Measurements from ENCODE around the gene POLL. TPM values are rescaled to one million over a fixed set of nuclear protein-coding genes. Genes with fewer than 3 reads are reported as not detected.
A peak's percentile ranks its signal among the peaks of the same experiment; 100 is the strongest.
"Not testable (repeated sequence)": the region's sequence is repeated elsewhere in the genome, so short reads cannot be mapped to it uniquely, and the experiment has no call there.

The POLL gene
- total RNA-seq = 8.2 and 9.3 TPM in 2 replicates

- no peak for TF ChIP-seq CTCF (IDR thresholded peaks at IDR 0.05; ENCODE audit: insufficient read depth, low read depth, low read length)
- peak; percentile 93 for DNase-seq (ENCODE audit: low read depth)
- peak within 1 kb of the TSS; percentile 89 for H3K4me3 ChIP-seq (ENCODE audit: low read depth, low read length)
These were observed at the start of gene POLL, which contains the start of gene DPCD for GRCh38 chr10:101587725-101588653. Gene POLL (minus strand): TSS chr10:101588257. CDS start chr10:101587360, 897 bp downstream. Gene DPCD (plus strand): TSS chr10:101588321. CDS start chr10:101588337, 16 bp downstream.

GRCh38 chr10:101633510-101633909, 45.5 kb upstream of the POLL start:
- DNase-seq (ENCODE audit: low read depth) = not testable (repeated sequence)

GRCh38 chr10:101631821-101632475, 43.9 kb upstream of the POLL start:
- no peak for TF ChIP-seq CTCF (IDR thresholded peaks at IDR 0.05; ENCODE audit: insufficient read depth, low read depth, low read length)
- peak; percentile 20 for DNase-seq (ENCODE audit: low read depth)
- H3K4me3 ChIP-seq (ENCODE audit: low read depth, low read length) = no peak overlapping the region

More at GRCh38 chr10:101633510-101633909, 45.5 kb upstream of the POLL start:
- H3K4me3 ChIP-seq (ENCODE audit: low read depth, low read length) = not testable (repeated sequence)

GRCh38 chr10:101630633-101630920, 42.5 kb upstream of the POLL start:
- no peak overlapping the region for H3K4me3 ChIP-seq (ENCODE audit: low read depth, low read length)
- TF ChIP-seq CTCF (IDR thresholded peaks at IDR 0.05; ENCODE audit: insufficient read depth, low read depth, low read length) = no peak
- DNase-seq (ENCODE audit: low read depth) = no peak

- no peak for TF ChIP-seq CTCF (IDR thresholded peaks at IDR 0.05; ENCODE audit: insufficient read depth, low read depth, low read length)
- DNase-seq (ENCODE audit: low read depth) = no peak
- H3K4me3 ChIP-seq (ENCODE audit: low read depth, low read length) = no peak overlapping the region
These were observed 42.0 kb upstream of the POLL start for GRCh38 chr10:101629837-101630632.

GRCh38 chr10:101625821-101626412, 37.9 kb upstream of the POLL start:
- no peak for TF ChIP-seq CTCF (IDR thresholded peaks at IDR 0.05; ENCODE audit: insufficient read depth, low read depth, low read length)
- no peak overlapping the region for H3K4me3 ChIP-seq (ENCODE audit: low read depth, low read length)
- no peak for DNase-seq (ENCODE audit: low read depth)
